Neural cell (in vitro differentiated cells): Measurements from ENCODE around the gene HNRNPM.

Source experiments
- EP300 ChIP-seq: fragments of 450-650 bp; conservative IDR thresholded peaks from 2 replicates; pipeline ENCODE4 v1.6.1; 2014; ENCODE audit warnings: antibody characterized with exemption, mild to moderate bottlenecking, moderate library complexity; ENCODE audit not compliant: poor library complexity, severe bottlenecking
- EZH2 ChIP-seq: fragments of 200-600, 300-800 bp; shearing (Covaris generic), sonication (generic); IDR thresholded peaks from 2 replicates; pipeline ENCODE4 v1.6.1; 2014; ENCODE audit warnings: antibody characterized with exemption, low read length, borderline replicate concordance, mild to moderate bottlenecking; ENCODE audit not compliant: insufficient read depth, poor library complexity, severe bottlenecking
- POLR2AphosphoS5 ChIP-seq: IDR thresholded peaks from 2 replicates; pipeline ENCODE4 v1.6.1; 2012
- RAD21 ChIP-seq: fragments of 450-650 bp; conservative IDR thresholded peaks from 2 replicates; pipeline ENCODE4 v1.6.1; 2014; ENCODE audit warnings: antibody characterized with exemption, mild to moderate bottlenecking, moderate library complexity
- SMC3 ChIP-seq: fragments of 450-650 bp; conservative IDR thresholded peaks from 2 replicates; pipeline ENCODE4 v1.6.1; 2014; ENCODE audit warnings: antibody characterized with exemption, mild to moderate bottlenecking, moderate library complexity; ENCODE audit not compliant: poor library complexity
- TAF1 ChIP-seq: IDR thresholded peaks from 2 replicates; pipeline ENCODE4 v1.6.1; 2012; ENCODE audit warnings: low read depth
- TF ChIP-seq, protein P1 (sequence below): fragments of 450-650 bp; IDR thresholded peaks from 2 replicates; pipeline ENCODE4 v1.5.1; 2014; ENCODE audit warnings: antibody characterized with exemption, mild to moderate bottlenecking, moderate library complexity; ENCODE audit not compliant: poor library complexity, severe bottlenecking
- TF ChIP-seq, protein P2 (sequence below): IDR thresholded peaks from 2 replicates; pipeline ENCODE4 v1.6.1; 2012; ENCODE audit warnings: borderline replicate concordance

DNA sequence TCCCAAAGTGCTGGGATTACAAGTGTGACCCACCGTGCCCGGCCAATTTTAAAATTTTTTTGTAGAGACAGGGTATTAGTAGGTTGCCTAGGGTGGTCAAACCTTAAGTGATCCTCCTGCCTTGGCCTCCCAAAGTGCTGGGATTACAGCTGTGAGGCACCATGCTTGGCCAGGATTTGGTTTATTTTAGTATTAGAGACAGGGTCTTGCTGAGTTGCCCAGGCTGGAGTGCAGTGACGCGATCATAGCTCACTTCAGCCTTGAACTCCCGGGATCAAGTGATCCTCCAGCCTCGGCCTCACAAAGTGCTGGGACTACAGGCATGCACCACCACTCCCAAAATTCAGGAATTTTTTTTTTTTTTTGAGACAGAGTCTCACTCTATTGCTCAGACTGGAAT, 74.6 kb downstream of the HNRNPM start:
- TF ChIP-seq POLR2AphosphoS5, result no peak
- TF ChIP-seq, protein P1, sequence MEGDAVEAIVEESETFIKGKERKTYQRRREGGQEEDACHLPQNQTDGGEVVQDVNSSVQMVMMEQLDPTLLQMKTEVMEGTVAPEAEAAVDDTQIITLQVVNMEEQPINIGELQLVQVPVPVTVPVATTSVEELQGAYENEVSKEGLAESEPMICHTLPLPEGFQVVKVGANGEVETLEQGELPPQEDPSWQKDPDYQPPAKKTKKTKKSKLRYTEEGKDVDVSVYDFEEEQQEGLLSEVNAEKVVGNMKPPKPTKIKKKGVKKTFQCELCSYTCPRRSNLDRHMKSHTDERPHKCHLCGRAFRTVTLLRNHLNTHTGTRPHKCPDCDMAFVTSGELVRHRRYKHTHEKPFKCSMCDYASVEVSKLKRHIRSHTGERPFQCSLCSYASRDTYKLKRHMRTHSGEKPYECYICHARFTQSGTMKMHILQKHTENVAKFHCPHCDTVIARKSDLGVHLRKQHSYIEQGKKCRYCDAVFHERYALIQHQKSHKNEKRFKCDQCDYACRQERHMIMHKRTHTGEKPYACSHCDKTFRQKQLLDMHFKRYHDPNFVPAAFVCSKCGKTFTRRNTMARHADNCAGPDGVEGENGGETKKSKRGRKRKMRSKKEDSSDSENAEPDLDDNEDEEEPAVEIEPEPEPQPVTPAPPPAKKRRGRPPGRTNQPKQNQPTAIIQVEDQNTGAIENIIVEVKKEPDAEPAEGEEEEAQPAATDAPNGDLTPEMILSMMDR, result no peak
- TF ChIP-seq EP300, result no peak
- TF ChIP-seq, protein P2, sequence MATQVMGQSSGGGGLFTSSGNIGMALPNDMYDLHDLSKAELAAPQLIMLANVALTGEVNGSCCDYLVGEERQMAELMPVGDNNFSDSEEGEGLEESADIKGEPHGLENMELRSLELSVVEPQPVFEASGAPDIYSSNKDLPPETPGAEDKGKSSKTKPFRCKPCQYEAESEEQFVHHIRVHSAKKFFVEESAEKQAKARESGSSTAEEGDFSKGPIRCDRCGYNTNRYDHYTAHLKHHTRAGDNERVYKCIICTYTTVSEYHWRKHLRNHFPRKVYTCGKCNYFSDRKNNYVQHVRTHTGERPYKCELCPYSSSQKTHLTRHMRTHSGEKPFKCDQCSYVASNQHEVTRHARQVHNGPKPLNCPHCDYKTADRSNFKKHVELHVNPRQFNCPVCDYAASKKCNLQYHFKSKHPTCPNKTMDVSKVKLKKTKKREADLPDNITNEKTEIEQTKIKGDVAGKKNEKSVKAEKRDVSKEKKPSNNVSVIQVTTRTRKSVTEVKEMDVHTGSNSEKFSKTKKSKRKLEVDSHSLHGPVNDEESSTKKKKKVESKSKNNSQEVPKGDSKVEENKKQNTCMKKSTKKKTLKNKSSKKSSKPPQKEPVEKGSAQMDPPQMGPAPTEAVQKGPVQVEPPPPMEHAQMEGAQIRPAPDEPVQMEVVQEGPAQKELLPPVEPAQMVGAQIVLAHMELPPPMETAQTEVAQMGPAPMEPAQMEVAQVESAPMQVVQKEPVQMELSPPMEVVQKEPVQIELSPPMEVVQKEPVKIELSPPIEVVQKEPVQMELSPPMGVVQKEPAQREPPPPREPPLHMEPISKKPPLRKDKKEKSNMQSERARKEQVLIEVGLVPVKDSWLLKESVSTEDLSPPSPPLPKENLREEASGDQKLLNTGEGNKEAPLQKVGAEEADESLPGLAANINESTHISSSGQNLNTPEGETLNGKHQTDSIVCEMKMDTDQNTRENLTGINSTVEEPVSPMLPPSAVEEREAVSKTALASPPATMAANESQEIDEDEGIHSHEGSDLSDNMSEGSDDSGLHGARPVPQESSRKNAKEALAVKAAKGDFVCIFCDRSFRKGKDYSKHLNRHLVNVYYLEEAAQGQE, result no peak
- no peak for TF ChIP-seq RAD21
- no peak for TF ChIP-seq EZH2
- TF ChIP-seq TAF1, result no peak
- TF ChIP-seq SMC3, result no peak
